ENCODE results near the gene TCP11. TPM values are rescaled to one million over a fixed set of nuclear protein-coding genes. Genes with fewer than 3 reads are reported as not detected.

TCP11 gene
- total and polyA plus RNA-seq, 2 donors (not counting 1 experiment from before 2014, with no cell fraction given) = not detected

GRCh38 chr6:35070111-35070510 is 71.0 kb downstream of the TCP11 start:
- Mint-ChIP-seq H3K4me1 (no peaks in the 10 kb centered on the region), H3K27me3 (no peaks in the 10 kb centered on the region), H3K9me3 (ENCODE audit: insufficient read depth) (no peaks in the 10 kb centered on the region), H3K4me3 (no peak overlapping the region), H3K27ac (no peak overlapping the region)
- H3K79me2 ChIP-seq (ENCODE audit: control insufficient read depth, insufficient read depth, low read length) = no peaks in the 10 kb centered on the region
- no peaks in the 10 kb centered on the region for H4K20me1 ChIP-seq (ENCODE audit: control insufficient read depth, insufficient read depth, low read length, poor library complexity, severe bottlenecking)
- DNase-seq (no peak), ATAC-seq (ENCODE audit: low read depth) (no peak)
- WGBS (ENCODE audit: insufficient coverage) = 100% methylated on average over 1 of the region's 2 CpGs
- no peak overlapping the region for H2AFZ ChIP-seq (ENCODE audit: insufficient read depth, low read depth, low read length, poor library complexity, severe bottlenecking)
- CTCF ChIA-PET = interaction anchor here (0.7 kb wide), 1 partner anchor 69 kb away, joined by 3 read pairs; no protein-coding TSS in a partner anchor
- H3K4me1 ChIP-seq (ENCODE audit: control insufficient read depth in 2 of 2, insufficient read depth in 2 of 2, low read length in 2 of 2) = no peaks in the 10 kb centered on the region
- H3K27me3 ChIP-seq (replicated peaks in 1 of 4; ENCODE audit: control extremely low read depth in 1 of 4, control insufficient read depth in 3 of 4, insufficient read depth in 4 of 4, low read length in 3 of 4) = no peaks in the 10 kb centered on the region
- no peaks in the 10 kb centered on the region for H3K9me3 ChIP-seq (ENCODE audit: control extremely low read depth in 1 of 3, control insufficient read depth in 2 of 3, insufficient read depth in 1 of 3, low read length in 2 of 3)
- no peak overlapping the region for H3K4me3 ChIP-seq (ENCODE audit: control extremely low read depth in 1 of 5, extremely low read depth in 1 of 5, insufficient read depth in 1 of 5, low read depth in 2 of 5, low read length in 4 of 5)
- POLR2A ChIA-PET = no interaction called here
- H3K36me3 ChIP-seq (replicated peaks in 1 of 2; ENCODE audit: control extremely low read depth in 1 of 2, control insufficient read depth in 1 of 2, extremely low read depth in 1 of 2, insufficient read depth in 2 of 2, low read length in 1 of 2) = peaks cover 0 to 6% of the 10 kb centered on the region in 2 experiments
- TF ChIP-seq, protein P1, sequence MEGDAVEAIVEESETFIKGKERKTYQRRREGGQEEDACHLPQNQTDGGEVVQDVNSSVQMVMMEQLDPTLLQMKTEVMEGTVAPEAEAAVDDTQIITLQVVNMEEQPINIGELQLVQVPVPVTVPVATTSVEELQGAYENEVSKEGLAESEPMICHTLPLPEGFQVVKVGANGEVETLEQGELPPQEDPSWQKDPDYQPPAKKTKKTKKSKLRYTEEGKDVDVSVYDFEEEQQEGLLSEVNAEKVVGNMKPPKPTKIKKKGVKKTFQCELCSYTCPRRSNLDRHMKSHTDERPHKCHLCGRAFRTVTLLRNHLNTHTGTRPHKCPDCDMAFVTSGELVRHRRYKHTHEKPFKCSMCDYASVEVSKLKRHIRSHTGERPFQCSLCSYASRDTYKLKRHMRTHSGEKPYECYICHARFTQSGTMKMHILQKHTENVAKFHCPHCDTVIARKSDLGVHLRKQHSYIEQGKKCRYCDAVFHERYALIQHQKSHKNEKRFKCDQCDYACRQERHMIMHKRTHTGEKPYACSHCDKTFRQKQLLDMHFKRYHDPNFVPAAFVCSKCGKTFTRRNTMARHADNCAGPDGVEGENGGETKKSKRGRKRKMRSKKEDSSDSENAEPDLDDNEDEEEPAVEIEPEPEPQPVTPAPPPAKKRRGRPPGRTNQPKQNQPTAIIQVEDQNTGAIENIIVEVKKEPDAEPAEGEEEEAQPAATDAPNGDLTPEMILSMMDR (IDR thresholded peaks at IDR 0.05) = no peak
- TF ChIP-seq EZH2 (IDR thresholded peaks at IDR 0.05; ENCODE audit: borderline replicate concordance, insufficient read depth, low read depth, low read length, poor library complexity, severe bottlenecking) = no peak
- no peak overlapping the region for H3K4me2 ChIP-seq (replicated peaks; ENCODE audit: low read depth, low read length, poor library complexity, severe bottlenecking)
- intact Hi-C loops (cut with micrococcal nuclease) = no loop called here
- no peak overlapping the region for H3K9ac ChIP-seq (ENCODE audit: low read length)
- no peak overlapping the region for H3K27ac ChIP-seq (ENCODE audit: low read length in 2 of 2)

- Histone ChIP-seq H3K27me3 (replicated peaks in 1 of 4; ENCODE audit: control extremely low read depth in 1 of 4, control insufficient read depth in 3 of 4, insufficient read depth in 4 of 4, low read length in 3 of 4) (no peaks in the 10 kb centered on the region), H3K36me3 (replicated peaks in 1 of 2; ENCODE audit: control extremely low read depth in 1 of 2, control insufficient read depth in 1 of 2, extremely low read depth in 1 of 2, insufficient read depth in 2 of 2, low read length in 1 of 2) (peaks cover 0 to 6% of the 10 kb centered on the region in 2 experiments), H3K9me3 (ENCODE audit: control extremely low read depth in 1 of 3, control insufficient read depth in 2 of 3, insufficient read depth in 1 of 3, low read length in 2 of 3) (no peaks in the 10 kb centered on the region), H3K4me3 (ENCODE audit: control extremely low read depth in 1 of 5, extremely low read depth in 1 of 5, insufficient read depth in 1 of 5, low read depth in 2 of 5, low read length in 4 of 5) (no peak overlapping the region), H3K27ac (ENCODE audit: low read length in 2 of 2) (no peak overlapping the region), H3K79me2 (ENCODE audit: control insufficient read depth, insufficient read depth, low read length) (no peaks in the 10 kb centered on the region), H2AFZ (ENCODE audit: insufficient read depth, low read depth, low read length, poor library complexity, severe bottlenecking) (no peak overlapping the region), H3K4me2 (replicated peaks; ENCODE audit: low read depth, low read length, poor library complexity, severe bottlenecking) (no peak overlapping the region), H3K9ac (ENCODE audit: low read length) (no peak overlapping the region), H3K4me1 (ENCODE audit: control insufficient read depth in 2 of 2, insufficient read depth in 2 of 2, low read length in 2 of 2) (no peaks in the 10 kb centered on the region), H4K20me1 (ENCODE audit: control insufficient read depth, insufficient read depth, low read length, poor library complexity, severe bottlenecking) (no peaks in the 10 kb centered on the region)
- POLR2A ChIA-PET = no interaction called here
- CTCF ChIA-PET = no interaction called here
- TF ChIP-seq, protein P1 (IDR thresholded peaks at IDR 0.05) = no peak
- no peak for TF ChIP-seq EZH2 (IDR thresholded peaks at IDR 0.05; ENCODE audit: borderline replicate concordance, insufficient read depth, low read depth, low read length, poor library complexity, severe bottlenecking)
- intact Hi-C loops (cut with micrococcal nuclease) = no loop called here
- ATAC-seq (ENCODE audit: low read depth) (no peak), DNase-seq (no peak)
- H3K27ac Mint-ChIP-seq = no peak overlapping the region
- no peaks in the 10 kb centered on the region for H3K4me1 Mint-ChIP-seq
- H3K27me3 Mint-ChIP-seq = no peaks in the 10 kb centered on the region
- no CpG with 5 or more reads among the region's 2 CpGs for WGBS (ENCODE audit: insufficient coverage)
- H3K4me3 Mint-ChIP-seq = no peak overlapping the region
- no peaks in the 10 kb centered on the region for H3K9me3 Mint-ChIP-seq (ENCODE audit: insufficient read depth)
Measured at GRCh38 chr6:35069262-35069661, 71.9 kb downstream of the TCP11 start.

All from B cell (primary cell).